NB4 (cell line): ENCODE results near the gene GRPEL1.

Experiments
- CTCF ChIP-seq: IDR thresholded peaks from one replicate; pipeline ENCODE4 v1.5.1; 2012; ENCODE audit warnings: low read depth, low read length
- MAX ChIP-seq: IDR thresholded peaks from 2 replicates; pipeline ENCODE4 v1.6.1; 2011; ENCODE audit warnings: low read depth, low read length
- MYC ChIP-seq: IDR thresholded peaks from 2 replicates; pipeline ENCODE4 v1.6.1; 2011; ENCODE audit warnings: low read depth, low read length
- POLR2A ChIP-seq: IDR thresholded peaks from 2 replicates; pipeline ENCODE4 v1.6.1; 2011; ENCODE audit warnings: mild to moderate bottlenecking; ENCODE audit not compliant: insufficient read length; ENCODE audit errors: extremely low read depth

GRCh38 chr4:7048642-7049041, 19.2 kb downstream of the GRPEL1 start:
- TF ChIP-seq MAX (no peak), CTCF (no peak), POLR2A (no peak), MYC (no peak)
